Activated CD8-positive, alpha-beta memory T cell treated with anti-CD3 and anti-CD28 coated beads, Interleukin-2, amount 50 U/mL, for 1 hour (primary cell): ENCODE measurements around the gene CRYBB1.

Experiments used
- DNase-seq: peaks from one replicate; pipeline ENCODE4 v3.0.0-alpha.2; 2020; ENCODE audit errors: extremely low read depth

The CRYBB1 gene

GRCh38 chr22:26553056-26553752, 64.6 kb downstream of the CRYBB1 start:
- no peak for DNase-seq

GRCh38 chr22:26552466-26552865, 65.4 kb downstream of the CRYBB1 start:
- DNase-seq: no peak

GRCh38 chr22:26551568-26551967, 66.3 kb downstream of the CRYBB1 start:
- DNase-seq: no peak

- DNase-seq: no peak
Observed at GRCh38 chr22:26550498-26551033, 67.3 kb downstream of the CRYBB1 start.

- DNase-seq: no peak
Observed at GRCh38 chr22:26549902-26550497, 67.8 kb downstream of the CRYBB1 start.
